Activated naive CD4-positive, alpha-beta T cell (primary cell): ENCODE data around the gene CD7.

Experiments
- DNase-seq, 4 experiments: peaks; one replicate each; lab custom pipeline; 2025; lab: John Stamatoyannopoulos, UW

The CD7 gene

DNA sequence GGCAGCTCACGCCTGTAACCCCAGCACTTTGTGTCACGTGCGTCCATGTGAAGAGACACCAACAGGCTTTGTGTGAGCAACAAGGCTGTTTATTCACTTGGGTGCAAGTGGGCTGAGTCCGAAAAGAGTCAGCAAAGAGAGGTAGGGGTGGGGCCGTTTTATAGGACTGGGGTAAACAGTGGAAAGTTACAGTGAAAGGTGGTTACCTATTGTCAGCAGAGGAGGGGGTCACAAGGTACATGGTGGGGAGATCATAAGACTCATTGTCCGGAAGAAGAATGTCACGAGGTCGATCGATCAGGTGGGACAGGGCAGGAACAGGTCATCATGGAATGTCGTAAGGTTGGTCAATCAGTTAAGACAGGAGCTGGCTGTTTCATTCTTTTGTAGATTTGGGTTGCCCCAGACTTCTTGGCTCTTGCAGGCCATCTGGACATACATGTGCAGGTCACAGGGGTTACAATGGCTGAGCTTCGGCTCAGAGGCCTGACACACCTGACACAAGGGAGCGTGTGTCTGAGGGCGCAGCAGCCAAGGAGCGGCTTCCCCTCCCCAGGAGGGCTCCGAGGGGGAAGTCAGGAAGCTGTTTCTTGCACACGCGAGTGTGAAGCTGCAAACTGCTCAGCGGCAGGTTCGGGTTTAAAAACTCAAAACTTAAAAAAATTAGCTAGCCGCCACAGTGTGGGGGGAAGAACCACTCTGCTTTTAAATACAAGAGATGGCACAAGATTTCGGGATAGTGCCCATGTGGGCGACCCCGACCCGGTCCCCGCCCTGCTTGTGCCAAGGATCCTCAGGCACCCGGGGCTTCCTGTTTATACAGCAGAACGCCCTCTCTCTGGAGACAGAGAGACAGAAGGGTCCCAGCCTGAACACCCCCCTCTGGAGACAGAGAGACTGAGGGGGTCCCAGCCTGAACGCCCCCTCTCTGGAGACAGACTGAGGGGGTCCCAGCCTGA is 29.2 kb upstream of the CD7 start:
- DNase-seq = no peak

- no peak for DNase-seq
Measured at GRCh38 chr17:82345151-82345976, 28.0 kb upstream of the CD7 start.

GRCh38 chr17:82344175-82344907 is 26.9 kb upstream of the CD7 start:
- no peak for DNase-seq

DNA sequence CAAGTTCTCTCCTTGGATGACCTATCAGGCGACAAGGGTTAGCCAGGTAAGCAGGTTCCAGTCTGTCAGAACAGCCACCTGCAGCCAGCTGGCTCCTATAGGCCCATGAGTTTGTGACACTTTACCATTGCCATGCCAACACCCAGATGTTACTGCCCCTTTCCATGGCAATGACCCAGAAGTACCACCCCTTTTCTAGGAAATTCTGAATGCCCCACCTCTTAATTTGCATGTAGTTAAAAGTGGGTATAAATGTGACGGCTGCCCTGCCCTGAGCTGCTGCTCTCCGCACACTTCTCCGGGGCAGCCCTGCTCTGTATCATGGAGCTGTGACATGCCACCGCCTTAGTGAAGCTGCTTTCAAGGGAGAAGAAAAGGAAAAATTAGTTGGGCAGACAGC is 26.2 kb upstream of the CD7 start:
- no peak for DNase-seq

DNA sequence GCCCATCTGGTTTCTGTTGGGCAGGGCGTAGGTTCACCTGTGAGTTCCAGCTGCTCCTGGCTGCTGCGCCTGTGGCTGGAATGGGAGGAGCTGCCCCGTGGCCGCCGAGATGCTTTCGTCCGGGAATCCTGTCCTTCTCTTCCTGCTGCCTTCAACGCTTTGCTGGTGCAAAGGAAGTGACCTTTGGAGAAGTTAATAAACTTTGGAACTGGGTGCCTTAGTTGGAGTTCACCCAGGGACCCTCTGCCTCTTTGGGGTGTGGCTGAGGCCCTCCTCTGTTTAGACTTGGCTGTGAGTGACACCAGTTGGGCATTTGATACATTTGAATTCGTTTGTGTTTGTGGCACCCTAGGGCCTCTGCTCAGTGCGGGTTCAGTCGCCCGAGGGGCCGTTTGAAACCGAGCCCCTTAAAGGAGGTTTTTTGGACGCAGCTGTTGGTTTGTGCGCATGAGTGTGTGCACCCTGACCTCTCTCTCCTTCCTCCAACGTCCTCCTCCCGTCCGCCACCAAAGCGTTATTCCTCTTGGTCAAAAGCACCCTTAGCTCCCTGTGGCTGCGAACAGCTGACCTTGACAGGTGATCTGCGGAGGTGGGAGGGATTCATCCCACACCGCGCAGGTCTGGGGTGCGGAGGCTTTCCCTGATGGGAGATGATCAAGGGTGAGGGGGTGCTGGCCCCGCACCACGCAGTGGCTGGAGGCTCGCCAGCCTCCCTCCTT is 25.1 kb upstream of the CD7 start:
- DNase-seq = no peak

DNA sequence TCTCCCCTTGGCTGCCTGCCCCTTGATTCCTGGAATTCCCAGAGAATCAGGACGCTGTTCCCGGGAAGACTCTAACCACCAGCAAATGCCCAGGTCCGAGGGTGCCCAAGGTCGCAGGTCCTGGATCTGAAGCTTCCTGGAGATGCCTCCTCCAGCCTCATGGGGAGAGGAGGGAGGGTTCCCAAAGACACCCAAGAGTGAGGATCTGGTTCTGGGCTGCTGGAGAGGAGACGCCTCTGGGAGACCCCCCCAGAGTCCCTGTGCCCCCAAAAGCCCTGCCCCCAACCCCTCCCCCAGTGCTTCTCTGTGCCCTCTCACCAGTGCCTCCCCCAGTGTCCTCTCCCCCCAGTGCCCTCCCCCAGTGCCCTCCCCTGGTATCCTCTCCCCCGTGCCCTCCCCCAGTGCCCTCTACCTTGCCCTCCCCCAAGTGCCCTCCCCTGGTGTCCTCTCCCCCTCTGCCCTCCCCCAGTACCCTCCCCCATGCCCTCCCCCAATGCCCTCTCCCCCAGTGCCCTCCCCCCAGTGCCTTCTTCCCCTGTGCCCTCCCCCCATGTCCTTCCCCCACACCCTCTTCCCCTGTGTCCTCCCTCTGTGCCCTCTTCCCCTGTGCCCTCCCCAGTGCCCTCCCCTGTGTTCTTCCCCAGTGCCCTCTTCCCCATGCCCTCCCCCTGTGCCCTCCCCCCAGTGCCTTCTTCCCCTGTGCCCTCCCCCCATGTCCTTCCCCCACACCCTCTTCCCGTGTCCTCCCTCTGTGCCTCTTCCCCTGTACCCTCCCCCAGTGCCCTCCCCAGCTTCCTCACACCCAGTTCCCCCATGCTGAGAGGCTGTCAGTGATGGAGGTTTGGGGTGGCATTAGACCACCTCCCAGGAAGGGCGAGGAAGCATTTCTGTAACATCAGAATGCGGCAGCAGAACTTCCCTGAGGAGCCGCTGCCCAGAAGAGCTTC is 22.5 kb upstream of the CD7 start:
- no peak for DNase-seq

DNA sequence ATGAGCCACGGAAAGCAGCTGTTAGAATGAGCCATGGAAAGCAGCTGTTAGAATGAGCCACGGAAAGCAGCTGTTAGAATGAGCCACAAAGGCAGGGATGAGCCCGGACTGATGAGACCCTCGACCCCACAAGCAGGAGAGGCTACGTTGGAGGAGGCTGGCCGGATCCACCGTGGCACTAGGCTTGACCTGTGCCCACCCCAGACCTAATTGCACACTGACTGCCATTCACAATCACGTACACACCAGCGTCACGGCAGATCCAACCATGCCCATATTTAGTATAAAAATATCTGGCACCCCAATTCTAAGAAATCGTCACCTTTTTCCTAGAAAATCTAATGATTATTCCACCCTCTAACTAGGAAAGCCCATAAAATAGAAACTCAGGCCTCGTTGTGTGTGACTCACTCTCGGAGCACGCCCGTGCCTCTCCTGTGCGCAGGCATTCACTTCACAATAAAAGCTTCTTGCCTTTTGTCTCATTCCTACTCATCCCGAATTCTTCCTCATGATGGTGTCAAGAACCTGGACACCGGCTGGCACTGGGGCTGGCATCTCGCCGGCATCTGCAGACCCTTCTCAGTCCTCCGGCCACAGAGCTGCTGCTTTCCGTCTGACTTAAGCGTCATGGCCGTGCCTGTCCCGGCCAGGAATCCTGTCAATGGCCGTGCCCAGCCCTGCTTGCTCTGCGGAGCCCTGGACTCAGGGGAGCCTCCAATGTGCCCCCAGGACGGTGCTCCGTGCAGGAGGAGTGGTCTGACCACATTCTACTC is 21.6 kb upstream of the CD7 start:
- DNase-seq = no peak

DNA sequence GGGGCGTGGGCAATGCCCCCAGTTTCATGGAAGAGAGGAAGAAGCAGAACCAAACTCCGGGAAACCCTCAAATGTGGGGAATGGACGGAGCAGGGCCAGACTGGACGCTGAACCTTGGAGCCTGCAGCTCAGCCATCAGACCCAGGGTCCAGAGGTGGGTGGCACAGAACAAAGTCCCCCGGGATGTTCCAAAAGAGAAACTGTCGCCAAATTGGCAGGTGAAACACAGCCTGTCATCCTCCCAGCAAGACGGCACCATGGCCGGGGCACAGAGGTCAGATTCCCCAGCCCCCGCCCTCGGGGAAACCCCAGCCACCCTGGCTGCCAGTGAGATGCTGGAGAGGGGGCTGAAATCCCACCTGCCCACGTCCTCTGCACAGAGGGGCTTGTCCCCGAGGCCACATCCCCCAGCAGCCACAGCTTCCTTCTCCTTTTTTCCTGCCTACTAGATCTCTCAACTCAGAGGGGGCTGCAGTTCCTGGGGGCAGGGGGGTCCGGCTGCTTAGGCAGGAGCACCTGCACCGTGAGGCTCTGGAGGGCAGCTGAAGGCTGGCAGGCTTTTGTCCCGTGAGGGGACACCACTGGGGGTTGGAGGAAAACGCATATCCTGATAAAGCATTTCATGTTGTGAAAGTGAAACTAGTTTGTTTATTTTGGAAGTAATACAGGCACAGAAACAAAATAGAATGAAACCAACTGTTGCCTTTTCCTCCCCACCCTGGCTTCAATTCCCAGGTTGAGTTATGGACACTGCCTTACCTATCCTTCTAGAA is 17.4 kb upstream of the CD7 start:
- DNase-seq = no peak

DNA sequence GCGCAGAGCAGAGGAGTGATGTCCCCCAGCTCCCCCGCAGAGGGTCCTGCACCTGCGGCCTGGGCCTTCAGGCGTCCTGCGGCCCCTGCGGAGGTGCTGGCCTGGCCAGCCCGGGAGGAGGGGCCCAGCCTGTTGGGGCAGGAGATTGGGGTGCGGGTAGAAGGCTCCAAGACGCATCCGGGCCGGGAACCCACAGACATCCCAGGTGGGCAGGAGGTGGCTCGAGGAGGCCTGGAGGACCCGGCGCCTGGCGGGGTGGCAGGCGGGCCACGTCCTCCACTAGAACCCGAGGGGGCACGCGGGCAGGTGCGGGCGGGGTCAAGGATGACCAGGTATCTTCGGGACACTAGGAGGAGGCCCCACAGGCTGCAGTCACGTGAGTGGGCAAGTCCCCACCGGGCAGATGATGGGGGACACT is 16.8 kb upstream of the CD7 start:
- DNase-seq = no peak

DNA sequence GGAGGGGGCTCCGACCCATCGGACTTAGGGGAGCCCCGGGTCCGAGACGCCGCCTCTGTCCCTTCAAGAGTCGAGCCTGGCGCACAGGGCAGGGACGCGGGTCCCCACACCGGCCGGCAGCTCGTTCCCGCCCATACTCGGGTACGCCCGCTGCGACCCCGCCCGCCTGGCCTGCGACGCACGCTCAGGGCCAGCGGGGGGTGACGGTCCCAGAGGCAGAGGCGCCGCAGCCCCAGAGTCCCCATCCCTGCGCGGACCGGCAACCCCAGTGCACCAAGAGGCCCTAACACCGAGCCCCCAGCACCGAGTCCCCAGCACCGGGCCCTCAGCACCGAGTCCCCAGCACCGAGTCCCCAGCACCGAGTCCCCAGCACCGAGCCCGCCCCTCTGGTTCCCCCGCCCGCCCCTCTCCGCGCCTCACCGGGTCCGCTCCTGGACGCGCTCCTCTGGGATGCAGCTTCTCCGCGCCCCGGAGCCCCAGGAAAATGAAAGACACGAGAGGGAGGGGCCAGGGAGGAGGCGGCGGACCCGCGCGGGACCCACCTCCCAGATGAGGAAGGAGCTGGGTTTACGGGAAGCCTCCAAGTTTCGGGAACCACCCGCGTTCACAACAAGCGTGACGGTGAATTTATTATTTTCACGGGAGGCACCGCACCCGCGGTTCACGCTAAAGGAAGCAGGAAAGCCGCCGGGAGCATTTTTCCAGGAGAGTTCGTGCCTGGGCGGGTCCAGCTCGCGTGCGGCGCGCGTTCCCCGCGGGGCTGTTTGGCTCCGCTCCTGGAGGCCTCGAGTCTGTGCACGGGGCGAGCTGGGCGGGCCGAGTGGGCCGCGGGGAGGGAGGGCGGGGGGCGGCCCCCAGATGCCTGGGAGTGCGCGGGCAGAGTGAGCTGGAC is 16.1 kb upstream of the CD7 start, which contains the start of gene SECTM1:
Gene SECTM1, minus strand, starts transcription at position 488 of the 893 bp plus-strand sequence. CDS start 6,526 bp downstream, outside the sequence.
- DNase-seq = no peak

DNA sequence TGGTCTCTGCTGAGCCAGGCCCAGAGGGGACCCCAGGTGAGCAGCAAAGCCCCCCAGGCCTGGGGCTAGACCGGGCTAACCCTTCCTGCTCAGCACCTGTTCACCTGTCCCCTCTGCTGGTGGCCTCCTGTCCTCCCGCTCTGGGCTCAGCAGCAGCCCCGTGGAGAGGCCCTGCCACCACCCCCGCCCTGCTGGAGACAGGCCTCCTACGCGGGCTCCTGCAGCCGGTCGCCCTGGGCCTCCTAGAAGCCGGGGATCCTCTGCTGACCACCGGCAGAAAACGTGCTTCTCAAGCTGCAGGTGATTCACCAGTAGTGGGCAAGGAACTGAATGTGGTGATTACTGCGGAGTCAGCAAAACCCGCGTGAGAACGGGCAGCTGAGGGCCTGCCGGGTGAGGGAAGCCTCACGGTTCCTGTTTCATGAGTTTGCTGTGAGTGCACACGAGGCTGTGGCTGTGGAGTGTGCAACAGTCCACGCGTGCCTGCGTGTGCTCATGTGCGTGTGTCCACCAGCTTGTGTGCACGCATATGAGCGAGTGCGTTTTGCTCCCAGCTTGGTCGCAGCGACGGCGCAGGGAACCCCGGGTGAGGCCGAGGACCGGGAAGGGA is 15.4 kb upstream of the CD7 start:
- DNase-seq = no peak

- no peak for DNase-seq
Measured at GRCh38 chr17:82331345-82331939, 14.0 kb upstream of the CD7 start.

DNA sequence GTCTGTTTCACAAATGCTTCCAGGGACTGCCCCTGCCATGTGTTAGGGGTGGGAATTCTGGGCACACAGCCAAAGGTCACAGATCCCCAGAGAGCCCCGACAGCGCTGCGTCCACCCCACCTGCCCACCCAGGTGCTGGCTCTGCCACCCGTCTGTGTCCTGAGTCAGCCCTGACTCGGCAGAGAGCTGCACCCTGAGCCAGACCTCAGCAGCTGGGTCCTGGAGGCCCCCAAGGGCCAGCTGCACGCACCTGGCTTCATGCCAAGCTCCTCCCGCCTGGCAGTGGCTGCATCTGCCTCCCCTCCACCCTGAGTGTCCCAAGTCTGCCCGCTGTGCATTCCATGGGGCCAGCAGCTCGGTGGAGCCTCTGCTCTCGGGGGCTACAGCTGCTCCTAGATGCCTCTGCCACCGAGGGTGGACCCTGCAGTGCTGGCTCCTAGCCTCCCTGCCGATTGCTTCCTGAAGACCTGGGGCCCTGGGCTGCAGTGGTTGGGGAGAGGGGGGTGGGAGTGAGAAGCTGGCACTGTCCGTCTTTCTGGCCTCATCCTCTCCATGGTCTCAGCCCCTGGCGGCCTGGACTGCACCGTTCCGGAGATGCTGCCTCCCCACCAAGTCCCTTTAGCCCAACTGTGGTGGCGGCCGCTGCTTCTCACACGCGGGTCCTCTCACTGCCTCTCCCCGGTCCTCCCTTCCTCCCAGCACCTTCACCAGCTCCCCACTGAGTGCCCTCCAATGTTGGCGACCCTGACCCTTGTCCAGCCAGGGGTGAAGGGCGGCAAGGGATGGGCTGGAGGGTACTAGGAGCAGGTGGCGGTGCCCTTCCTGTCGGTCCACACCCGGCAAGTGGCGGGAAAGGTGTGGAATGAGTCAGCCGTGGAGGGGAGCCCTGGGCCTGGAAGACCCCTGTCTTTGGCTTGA is 13.2 kb upstream of the CD7 start:
- no peak for DNase-seq

DNA sequence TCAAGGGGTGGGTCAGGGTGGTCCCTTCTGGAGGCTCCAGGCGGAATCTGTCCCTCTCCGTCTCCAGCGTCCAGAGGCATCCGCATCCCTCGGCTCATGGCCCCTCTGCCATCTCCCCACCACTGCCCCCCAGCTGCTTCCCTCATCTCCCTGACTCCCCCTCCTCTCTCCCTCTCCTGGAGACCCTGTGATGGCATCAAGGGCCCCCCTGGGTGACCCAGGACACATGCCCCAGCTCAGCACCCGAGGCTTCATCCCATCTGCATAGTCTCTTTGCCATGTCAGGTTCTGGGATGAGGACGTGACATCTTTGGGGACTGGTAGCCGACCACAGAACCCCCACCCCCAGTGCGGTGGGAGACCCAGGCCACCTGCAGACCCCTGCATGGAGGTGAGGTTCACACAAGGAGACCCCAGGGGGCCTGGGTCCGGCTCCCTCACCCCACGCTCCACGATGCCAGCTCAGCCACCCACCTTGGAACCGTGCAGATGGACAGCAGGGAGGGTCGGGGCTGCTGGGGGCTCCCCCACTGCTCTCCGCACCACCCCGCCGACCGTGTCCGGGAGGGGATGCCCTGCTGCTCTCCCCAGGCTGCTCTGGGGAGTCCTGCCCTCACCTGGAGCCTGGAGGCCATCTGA is 12.4 kb upstream of the CD7 start:
- DNase-seq = no peak

- no peak for DNase-seq
Measured at GRCh38 chr17:82328994-82329507, 11.6 kb upstream of the CD7 start.
